HepG2 (cell line): ENCODE data around the gene POLR3GL. TPM values are rescaled to one million over a fixed set of nuclear protein-coding genes. Genes with fewer than 3 reads are reported as not detected.
A peak's percentile ranks its signal among the peaks of the same experiment; 100 is the strongest.

Experiments used
- ARID4A ChIP-seq: sonication (generic); formaldehyde crosslinking; IDR thresholded peaks from 2 replicates; pipeline ENCODE4 v1.5.0; 2020; ENCODE audit warnings: mild to moderate bottlenecking, missing genetic modification reagents, borderline replicate concordance
- GABPA ChIP-seq, 2 experiments: IDR thresholded peaks; 2 replicates each; pipeline ENCODE4 v1.6.1; 2011 to 2016; ENCODE audit warnings: low read depth in 2 of 2, low read length in 1 of 2, missing biosample characterization in 1 of 2, missing genetic modification characterization in 1 of 2
- GATAD2A ChIP-seq: IDR thresholded peaks from 2 replicates; pipeline ENCODE4 v1.6.1; 2016
- RELA ChIP-seq: sonication (generic); formaldehyde crosslinking; IDR thresholded peaks from 2 replicates; pipeline ENCODE4 v1.4.0; 2020; ENCODE audit warnings: missing genetic modification reagents
- RXRB ChIP-seq: IDR thresholded peaks from 2 replicates; pipeline ENCODE4 v1.6.1; 2016; ENCODE audit warnings: borderline replicate concordance, missing genetic modification reagents, missing compliant biosample characterization
- ZMYM4 ChIP-seq: sonication (generic); formaldehyde crosslinking; IDR thresholded peaks from 2 replicates; pipeline ENCODE4 v1.8.1; 2023; ENCODE audit warnings: mild to moderate bottlenecking, missing genetic modification reagents
- ZNF350 ChIP-seq: sonication (generic); formaldehyde crosslinking; IDR thresholded peaks from 2 replicates; pipeline ENCODE4 v1.4.0; 2020; ENCODE audit warnings: mild to moderate bottlenecking, low read depth, missing genetic modification reagents, borderline replicate concordance
- ZNF7 ChIP-seq: IDR thresholded peaks from 2 replicates; pipeline ENCODE4 v1.6.1; 2016; ENCODE audit warnings: missing biosample characterization, missing genetic modification reagents
- polyA plus RNA-seq, 8 experiments: library from polyadenylated mRNA; depleted of rRNA in 3 of 8; stranded (reverse) in 7 of 8; unstranded in 1 of 8; fragments of >200 nt; fragmentation: Illumina TruSeq in 4 of 8; extraction: Trizol in 4 of 8; gene quantifications; 2 replicates each; pipeline versions ENCODE4 v1.2.1 to v1.2.3, GENCODE V29; 2011 to 2016; ENCODE audit warnings: low read depth in 4 of 8, missing spikeins in 1 of 8, mixed read lengths in 1 of 8; ENCODE audit not compliant: insufficient read depth in 1 of 8
- total RNA-seq, 5 experiments: library from RNA; depleted of rRNA; stranded (reverse); fragments of >200 nt; fragmentation: Illumina TruSeq; extraction: Trizol; gene quantifications; 2 replicates each; pipeline ENCODE4 v1.2.3, GENCODE V29; 2016; ENCODE audit warnings: low read depth in 1 of 5

POLR3GL gene
- total and polyA plus RNA-seq, 2 of the 13 experiments (the other 11 are each of a cell fraction or from before 2014, with no cell fraction given), result 11.5 to 12.4 TPM

- TF ChIP-seq RXRB (CRISPR knock-in tag), result peak; percentile 8; the same call in 1 of the 2 replicates
- TF ChIP-seq GABPA (IDR thresholded peaks at IDR 0.05; ENCODE audit: low read depth, low read length), result no peak
- peak; percentile 14; the same call in 1 of the 2 replicates for TF ChIP-seq GABPA (CRISPR knock-in tag; IDR thresholded peaks at IDR 0.05; ENCODE audit: low read depth)
- TF ChIP-seq ZMYM4 (CRISPR knock-in tag), result 0 out of 2 replicates have a peak, but pooled peaks have one; percentile 32
- peak; percentile 30; the same call in 1 of the 2 replicates for TF ChIP-seq ARID4A
- TF ChIP-seq GATAD2A (CRISPR knock-in tag), result peak; percentile 32; the same call in 1 of the 2 replicates
- TF ChIP-seq RELA (CRISPR knock-in tag), result no peak
- no peak for TF ChIP-seq ZNF350 (CRISPR knock-in tag)
- TF ChIP-seq ZNF7 (CRISPR knock-in tag), result no peak
Measured at GRCh38 chr1:145978854-145979745, 14.6 kb downstream of the POLR3GL start (continued).
